ENCODE measurements around the gene CPLANE1. TPM values are rescaled to one million over a fixed set of nuclear protein-coding genes. Genes with fewer than 3 reads are reported as not detected.

Gene CPLANE1
- total and polyA plus RNA-seq, 2 of the 4 experiments (the other 2 are of a cell fraction), result 4.4 to 17.9 TPM

DNA sequence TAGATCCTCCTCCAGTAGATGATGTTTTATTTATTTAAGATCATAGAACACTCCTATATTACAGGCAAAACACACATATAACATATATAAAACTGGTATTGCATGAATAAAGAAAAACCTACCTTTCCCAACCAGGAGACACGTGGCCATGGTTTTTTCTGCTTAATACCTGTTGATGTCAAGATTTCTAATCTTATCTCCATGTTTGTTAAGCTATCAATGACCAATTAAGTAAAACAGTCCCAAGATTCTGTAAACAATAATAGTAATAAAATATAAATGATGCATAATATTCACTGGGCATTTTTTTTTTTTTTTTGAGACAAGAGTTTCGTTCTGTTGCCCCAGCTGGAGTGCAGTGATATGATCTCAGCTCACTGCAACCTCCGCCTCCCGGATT, 1.7 kb downstream of the CPLANE1 start:
- no peak overlapping the region for H3K14ac ChIP-seq (replicated peaks; ENCODE audit: low read depth, low read length)
- no peak overlapping the region for H3K4me2 ChIP-seq (ENCODE audit: low read depth, low read length)
- H2AK9ac ChIP-seq (replicated peaks; ENCODE audit: low read depth, low read length, poor library complexity), result no peak overlapping the region
- H2BK5ac ChIP-seq (ENCODE audit: low read depth, low read length, poor library complexity, severe bottlenecking), result no peak overlapping the region
- DNase-seq (no peak), ATAC-seq (ENCODE audit: low read depth) (no peak)
- H3K4me1 ChIP-seq (ENCODE audit: control insufficient read depth, insufficient read depth, low read length), result peaks cover 5% of the 10 kb centered on the region
- no peak overlapping the region for H2BK120ac ChIP-seq (ENCODE audit: low read depth, low read length)
- no peak overlapping the region for H2BK15ac ChIP-seq (ENCODE audit: low read depth, low read length)
- no peak overlapping the region for H4K5ac ChIP-seq (ENCODE audit: low read depth, low read length)
- no peak overlapping the region for H4K91ac ChIP-seq (ENCODE audit: insufficient read depth, low read depth, low read length)
- no peak overlapping the region for H2BK20ac ChIP-seq (ENCODE audit: low read depth, low read length)
- H4K20me1 ChIP-seq (ENCODE audit: insufficient read depth, low read length), result no peaks in the 10 kb centered on the region; the same call in 1 of the 2 replicates
- no peak overlapping the region for H3K4ac ChIP-seq (ENCODE audit: low read depth, low read length)
- in situ Hi-C loops (cut with MboI; ENCODE audit: low sequenced_read_pairs), result no loop called here
- no peak overlapping the region for H3K4me3 ChIP-seq (ENCODE audit: insufficient read depth, low read depth, low read length)
- H3K56ac ChIP-seq (ENCODE audit: extremely low read depth, insufficient read depth, low read length), result no peak overlapping the region
- no peak overlapping the region for H2AK5ac ChIP-seq (ENCODE audit: low read depth, low read length)
- no peak overlapping the region for H2AFZ ChIP-seq (replicated peaks; ENCODE audit: low read length, poor library complexity)
- peaks cover 12% of the 10 kb centered on the region for H3K9me1 ChIP-seq (ENCODE audit: insufficient read depth, low read length)
- no peak overlapping the region for H3K9ac ChIP-seq (ENCODE audit: low read depth, low read length)
- WGBS, 2 experiments (ENCODE audit: extremely low coverage in 2 of 2, insufficient read length in 1 of 2), result no CpG with 5 or more reads among the region's 4 CpGs
- H3K27me3 ChIP-seq (ENCODE audit: control insufficient read depth, insufficient read depth, low read length), result no peaks in the 10 kb centered on the region
- no peak overlapping the region for H3K18ac ChIP-seq (ENCODE audit: low read depth, low read length)
- H3K9me3 ChIP-seq (ENCODE audit: control insufficient read depth, insufficient read depth, low read length), result no peaks in the 10 kb centered on the region
- H3K79me1 ChIP-seq (ENCODE audit: low read depth in 1 of 2, low read length in 2 of 2), result peaks cover 11 to 36% of the 10 kb centered on the region in 2 experiments
- POLR2A ChIA-PET (ENCODE audit: unreplicated experiment), result no interaction called here
- peaks cover 5% of the 10 kb centered on the region for H3K36me3 ChIP-seq (ENCODE audit: control insufficient read depth, insufficient read depth, low read length)
- no peak overlapping the region for H3K27ac ChIP-seq (ENCODE audit: insufficient read depth, low read length)
- TF ChIP-seq NFE2L2 (IDR thresholded peaks at IDR 0.05; ENCODE audit: low read depth, low read length) (no peak), SMC3 (IDR thresholded peaks at IDR 0.05; ENCODE audit: low read depth, low read length) (no peak), MAFK (IDR thresholded peaks at IDR 0.05; ENCODE audit: low read depth, low read length) (no peak), CEBPB (IDR thresholded peaks at IDR 0.05; ENCODE audit: low read depth, low read length) (no peak), RFX5 (IDR thresholded peaks at IDR 0.05; ENCODE audit: low read depth, low read length) (no peak), MAZ (IDR thresholded peaks at IDR 0.05; ENCODE audit: borderline replicate concordance, low read depth, low read length) (no peak), RCOR1 (IDR thresholded peaks at IDR 0.05; ENCODE audit: insufficient replicate concordance, low read length) (no peak), BHLHE40 (IDR thresholded peaks at IDR 0.05; ENCODE audit: low read depth, low read length) (no peak), MXI1 (IDR thresholded peaks at IDR 0.05; ENCODE audit: borderline replicate concordance, low read depth, low read length) (no peak), RAD21 (IDR thresholded peaks at IDR 0.05; ENCODE audit: low read length) (no peak), CHD1 (IDR thresholded peaks at IDR 0.05; ENCODE audit: low read depth, low read length) (no peak), FOS (IDR thresholded peaks at IDR 0.05; ENCODE audit: low read depth, low read length) (no peak), POLR2A (IDR thresholded peaks at IDR 0.05; ENCODE audit: low read depth, low read length) (no peak)
- TF ChIP-seq, protein P1, sequence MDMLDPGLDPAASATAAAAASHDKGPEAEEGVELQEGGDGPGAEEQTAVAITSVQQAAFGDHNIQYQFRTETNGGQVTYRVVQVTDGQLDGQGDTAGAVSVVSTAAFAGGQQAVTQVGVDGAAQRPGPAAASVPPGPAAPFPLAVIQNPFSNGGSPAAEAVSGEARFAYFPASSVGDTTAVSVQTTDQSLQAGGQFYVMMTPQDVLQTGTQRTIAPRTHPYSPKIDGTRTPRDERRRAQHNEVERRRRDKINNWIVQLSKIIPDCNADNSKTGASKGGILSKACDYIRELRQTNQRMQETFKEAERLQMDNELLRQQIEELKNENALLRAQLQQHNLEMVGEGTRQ (IDR thresholded peaks at IDR 0.05; ENCODE audit: low read depth, low read length), result no peak
- TF ChIP-seq, protein P2, sequence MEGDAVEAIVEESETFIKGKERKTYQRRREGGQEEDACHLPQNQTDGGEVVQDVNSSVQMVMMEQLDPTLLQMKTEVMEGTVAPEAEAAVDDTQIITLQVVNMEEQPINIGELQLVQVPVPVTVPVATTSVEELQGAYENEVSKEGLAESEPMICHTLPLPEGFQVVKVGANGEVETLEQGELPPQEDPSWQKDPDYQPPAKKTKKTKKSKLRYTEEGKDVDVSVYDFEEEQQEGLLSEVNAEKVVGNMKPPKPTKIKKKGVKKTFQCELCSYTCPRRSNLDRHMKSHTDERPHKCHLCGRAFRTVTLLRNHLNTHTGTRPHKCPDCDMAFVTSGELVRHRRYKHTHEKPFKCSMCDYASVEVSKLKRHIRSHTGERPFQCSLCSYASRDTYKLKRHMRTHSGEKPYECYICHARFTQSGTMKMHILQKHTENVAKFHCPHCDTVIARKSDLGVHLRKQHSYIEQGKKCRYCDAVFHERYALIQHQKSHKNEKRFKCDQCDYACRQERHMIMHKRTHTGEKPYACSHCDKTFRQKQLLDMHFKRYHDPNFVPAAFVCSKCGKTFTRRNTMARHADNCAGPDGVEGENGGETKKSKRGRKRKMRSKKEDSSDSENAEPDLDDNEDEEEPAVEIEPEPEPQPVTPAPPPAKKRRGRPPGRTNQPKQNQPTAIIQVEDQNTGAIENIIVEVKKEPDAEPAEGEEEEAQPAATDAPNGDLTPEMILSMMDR (conservative IDR thresholded peaks at IDR 0.05; ENCODE audit: low read depth, low read length), result no peak
- TF ChIP-seq, protein P3, sequence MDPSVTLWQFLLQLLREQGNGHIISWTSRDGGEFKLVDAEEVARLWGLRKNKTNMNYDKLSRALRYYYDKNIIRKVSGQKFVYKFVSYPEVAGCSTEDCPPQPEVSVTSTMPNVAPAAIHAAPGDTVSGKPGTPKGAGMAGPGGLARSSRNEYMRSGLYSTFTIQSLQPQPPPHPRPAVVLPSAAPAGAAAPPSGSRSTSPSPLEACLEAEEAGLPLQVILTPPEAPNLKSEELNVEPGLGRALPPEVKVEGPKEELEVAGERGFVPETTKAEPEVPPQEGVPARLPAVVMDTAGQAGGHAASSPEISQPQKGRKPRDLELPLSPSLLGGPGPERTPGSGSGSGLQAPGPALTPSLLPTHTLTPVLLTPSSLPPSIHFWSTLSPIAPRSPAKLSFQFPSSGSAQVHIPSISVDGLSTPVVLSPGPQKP (IDR thresholded peaks at IDR 0.05; ENCODE audit: borderline replicate concordance, low read depth, low read length), result no peak
- intact Hi-C loops (cut with micrococcal nuclease), result no loop called here
- H3K23ac ChIP-seq (ENCODE audit: low read depth, low read length), result no peak overlapping the region
- BruUV-seq (replicated peaks), result no TSS peak
- no peak overlapping the region for H4K8ac ChIP-seq (ENCODE audit: low read depth in 2 of 2, low read length in 2 of 2)
- CTCF ChIA-PET, result no interaction called here
- dilution Hi-C loops (cut with HindIII; ENCODE audit: low sequenced_read_pairs, unreplicated experiment), result no loop called here
